HepG2 (cell line): ENCODE results near the gene PATL1. TPM values are rescaled to one million over a fixed set of nuclear protein-coding genes. Genes with fewer than 3 reads are reported as not detected.

ENCODE experiments used
- AGO1 ChIP-seq: fragments of 200-400 bp; formaldehyde crosslinking; IDR thresholded peaks from 2 replicates; pipeline ENCODE4 v1.6.1; 2017; ENCODE audit warnings: mild to moderate bottlenecking, low read depth, low read length, moderate library complexity; ENCODE audit not compliant: poor library complexity, severe bottlenecking
- ARID4A ChIP-seq: sonication (generic); formaldehyde crosslinking; IDR thresholded peaks from 2 replicates; pipeline ENCODE4 v1.5.0; 2020; ENCODE audit warnings: mild to moderate bottlenecking, missing genetic modification reagents, borderline replicate concordance
- FOXM1 ChIP-seq: sonication (generic); formaldehyde crosslinking; IDR thresholded peaks from 2 replicates; pipeline ENCODE4 v1.5.0; 2020; ENCODE audit warnings: missing genetic modification reagents
- FOXO1 ChIP-seq: sonication (generic); formaldehyde crosslinking; IDR thresholded peaks from 2 replicates; pipeline ENCODE4 v1.4.0; 2020; ENCODE audit warnings: missing genetic modification reagents
- FUBP1 ChIP-seq: sonication (generic); formaldehyde crosslinking; IDR thresholded peaks from 2 replicates; pipeline ENCODE4 v1.5.1; 2020; ENCODE audit warnings: missing genetic modification reagents, mild to moderate bottlenecking, borderline replicate concordance
- GABPA ChIP-seq, 2 experiments: IDR thresholded peaks; 2 replicates each; pipeline ENCODE4 v1.6.1; 2011 to 2016; ENCODE audit warnings: low read depth in 2 of 2, low read length in 1 of 2, missing biosample characterization in 1 of 2, missing genetic modification characterization in 1 of 2
- REPIN1 ChIP-seq: sonication (generic); formaldehyde crosslinking; IDR thresholded peaks from 2 replicates; pipeline ENCODE4 v1.8.0; 2022; ENCODE audit warnings: missing genetic modification reagents, low read depth, mild to moderate bottlenecking, borderline replicate concordance
- TCF7 ChIP-seq: sonication (generic); IDR thresholded peaks from 2 replicates; pipeline ENCODE4 v1.6.1; 2016; ENCODE audit warnings: antibody characterized with exemption, low read depth
- ZNF33A ChIP-seq: sonication (generic); formaldehyde crosslinking; IDR thresholded peaks from 2 replicates; pipeline ENCODE4 v1.5.1; 2020; ENCODE audit warnings: missing genetic modification reagents, mild to moderate bottlenecking, moderate library complexity, borderline replicate concordance
- ZNF724P ChIP-seq: sonication (generic); formaldehyde crosslinking; IDR thresholded peaks from 2 replicates; pipeline ENCODE4 v1.8.0; 2022; ENCODE audit warnings: missing genetic modification reagents, borderline replicate concordance
- ZNF800 ChIP-seq: sonication (generic); formaldehyde crosslinking; IDR thresholded peaks from 2 replicates; pipeline ENCODE4 v1.4.0; 2020; ENCODE audit warnings: missing genetic modification reagents
- polyA plus RNA-seq, 8 experiments: library from polyadenylated mRNA; depleted of rRNA in 3 of 8; stranded (reverse) in 7 of 8; unstranded in 1 of 8; fragments of >200 nt; fragmentation: Illumina TruSeq in 4 of 8; extraction: Trizol in 4 of 8; gene quantifications; 2 replicates each; pipeline versions ENCODE4 v1.2.1 to v1.2.3, GENCODE V29; 2011 to 2016; ENCODE audit warnings: low read depth in 4 of 8, missing spikeins in 1 of 8, mixed read lengths in 1 of 8; ENCODE audit not compliant: insufficient read depth in 1 of 8
- total RNA-seq, 5 experiments: library from RNA; depleted of rRNA; stranded (reverse); fragments of >200 nt; fragmentation: Illumina TruSeq; extraction: Trizol; gene quantifications; 2 replicates each; pipeline ENCODE4 v1.2.3, GENCODE V29; 2016; ENCODE audit warnings: low read depth in 1 of 5
- TF ChIP-seq, protein P1 (sequence below): IDR thresholded peaks from 2 replicates; pipeline ENCODE4 v1.6.1; 2016; ENCODE audit warnings: missing genetic modification reagents, missing compliant biosample characterization

Gene PATL1
- total and polyA plus RNA-seq, 2 of the 13 experiments (the other 11 are each of a cell fraction or from before 2014, with no cell fraction given), result 12.9 to 26.8 TPM

DNA sequence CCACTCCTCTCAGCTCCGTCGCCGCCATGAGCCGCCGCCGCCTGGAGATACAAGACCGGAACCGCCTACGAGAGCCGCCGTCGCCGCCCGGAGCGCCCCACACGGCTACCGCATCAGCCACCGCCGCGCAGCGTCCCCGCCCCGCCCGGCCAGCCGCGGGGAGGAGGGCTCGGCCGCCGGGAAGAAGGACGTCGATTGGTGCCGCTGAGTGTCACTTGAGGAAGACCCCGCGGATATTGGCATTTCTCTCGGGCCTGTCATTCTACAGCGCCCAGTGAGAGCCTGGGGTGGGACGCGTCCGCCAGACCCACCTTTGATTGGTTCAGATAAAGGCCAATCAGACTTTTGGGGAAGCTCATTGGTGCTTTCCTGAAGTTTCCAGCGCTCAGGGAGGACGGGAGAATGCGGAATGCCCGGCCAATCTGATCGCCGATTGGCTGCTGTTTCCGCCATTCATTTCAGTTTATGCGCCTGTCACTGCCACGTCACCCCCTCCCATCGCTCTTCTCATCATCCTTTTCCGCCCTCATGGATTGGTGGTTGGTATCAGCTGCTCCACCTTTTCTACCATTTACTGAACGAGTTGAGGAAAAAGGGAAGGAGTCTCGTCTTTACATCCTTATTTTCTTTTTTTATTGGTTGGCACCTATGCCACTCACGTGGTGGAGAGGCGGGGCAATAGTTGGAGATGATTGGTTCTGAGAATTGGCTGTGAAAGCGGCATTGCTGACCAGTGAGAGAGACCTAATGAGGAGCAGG lies 53.0 kb downstream of the PATL1 start, which contains the start of gene OSBP (continued):
- no peak for TF ChIP-seq ZNF800 (CRISPR knock-in tag)
- TF ChIP-seq, protein P1, sequence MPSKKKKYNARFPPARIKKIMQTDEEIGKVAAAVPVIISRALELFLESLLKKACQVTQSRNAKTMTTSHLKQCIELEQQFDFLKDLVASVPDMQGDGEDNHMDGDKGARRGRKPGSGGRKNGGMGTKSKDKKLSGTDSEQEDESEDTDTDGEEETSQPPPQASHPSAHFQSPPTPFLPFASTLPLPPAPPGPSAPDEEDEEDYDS (CRISPR knock-in tag), result 0 out of 2 replicates have a peak, but pooled peaks have one; percentile 9
- peak; percentile 55 for TF ChIP-seq GABPA (IDR thresholded peaks at IDR 0.05; ENCODE audit: low read depth, low read length)
- peak; percentile 85 for TF ChIP-seq GABPA (CRISPR knock-in tag; IDR thresholded peaks at IDR 0.05; ENCODE audit: low read depth)
- no peak for TF ChIP-seq TCF7
- no peak for TF ChIP-seq AGO1
- no peak for TF ChIP-seq FUBP1 (CRISPR knock-in tag)
- no peak for TF ChIP-seq ZNF33A (CRISPR knock-in tag)
- TF ChIP-seq ZNF724P, result no peak
- TF ChIP-seq REPIN1 (CRISPR knock-in tag), result no peak
- TF ChIP-seq ARID4A, result peak; percentile 63; the same call in 1 of the 2 replicates
- TF ChIP-seq FOXM1, result no peak
- no peak for TF ChIP-seq FOXO1 (CRISPR knock-in tag)
